Activated naive CD4-positive, alpha-beta T cell treated with anti-CD3 and anti-CD28 coated beads, Interleukin-2, amount 50 U/mL, for 24 hours (primary cell): ENCODE data around the gene OXCT2.

ENCODE experiments used
- H3K27ac Mint-ChIP-seq: one replicate; pipeline ENCODE4 v1.8.0; 2021; ENCODE audit warnings: mild to moderate bottlenecking, mixed read lengths
- H3K27me3 Mint-ChIP-seq: one replicate; pipeline ENCODE4 v1.8.0; 2021; ENCODE audit warnings: mixed read lengths
- H3K36me3 Mint-ChIP-seq: one replicate; pipeline ENCODE4 v1.8.0; 2021; ENCODE audit warnings: mixed read lengths
- H3K4me1 Mint-ChIP-seq: one replicate; pipeline ENCODE4 v1.8.0; 2021; ENCODE audit warnings: mixed read lengths
- H3K4me3 Mint-ChIP-seq: one replicate; pipeline ENCODE4 v1.8.0; 2021; ENCODE audit warnings: mild to moderate bottlenecking, mixed read lengths
- H3K9me3 Mint-ChIP-seq: one replicate; pipeline ENCODE4 v1.8.0; 2021; ENCODE audit warnings: mixed read lengths

The OXCT2 gene

GRCh38 chr1:39732730-39733129, 38.4 kb downstream of the OXCT2 start:
- H3K9me3 Mint-ChIP-seq, result no peaks in the 10 kb centered on the region
- peaks cover 13% of the 10 kb centered on the region for H3K4me1 Mint-ChIP-seq
- no peak overlapping the region for H3K4me3 Mint-ChIP-seq
- no peaks in the 10 kb centered on the region for H3K36me3 Mint-ChIP-seq
- no peak overlapping the region for H3K27ac Mint-ChIP-seq
- peaks cover 36% of the 10 kb centered on the region for H3K27me3 Mint-ChIP-seq

- Mint-ChIP-seq H3K27me3 (peaks cover 40% of the 10 kb centered on the region), H3K27ac (no peak overlapping the region), H3K36me3 (no peaks in the 10 kb centered on the region), H3K4me3 (no peak overlapping the region), H3K9me3 (no peaks in the 10 kb centered on the region), H3K4me1 (peaks cover 8% of the 10 kb centered on the region)
These were observed 41.3 kb downstream of the OXCT2 start for GRCh38 chr1:39729842-39730241.

- Mint-ChIP-seq H3K4me1 (peaks cover 8% of the 10 kb centered on the region), H3K27me3 (peaks cover 42% of the 10 kb centered on the region), H3K27ac (no peak overlapping the region), H3K36me3 (no peaks in the 10 kb centered on the region), H3K9me3 (no peaks in the 10 kb centered on the region), H3K4me3 (no peak overlapping the region)
These were observed 42.1 kb downstream of the OXCT2 start for GRCh38 chr1:39729030-39729429.

GRCh38 chr1:39727932-39728317, 43.2 kb downstream of the OXCT2 start:
- H3K9me3 Mint-ChIP-seq, result no peaks in the 10 kb centered on the region
- peaks cover 8% of the 10 kb centered on the region for H3K4me1 Mint-ChIP-seq
- H3K36me3 Mint-ChIP-seq, result no peaks in the 10 kb centered on the region
- H3K4me3 Mint-ChIP-seq, result no peak overlapping the region
- H3K27ac Mint-ChIP-seq, result peak overlapping the region; percentile 30
- H3K27me3 Mint-ChIP-seq, result peaks cover 39% of the 10 kb centered on the region

GRCh38 chr1:39727221-39727931, 43.8 kb downstream of the OXCT2 start:
- no peak overlapping the region for H3K27ac Mint-ChIP-seq
- no peaks in the 10 kb centered on the region for H3K9me3 Mint-ChIP-seq
- H3K4me3 Mint-ChIP-seq, result no peak overlapping the region
- peaks cover 8% of the 10 kb centered on the region for H3K4me1 Mint-ChIP-seq
- peaks cover 39% of the 10 kb centered on the region for H3K27me3 Mint-ChIP-seq
- no peaks in the 10 kb centered on the region for H3K36me3 Mint-ChIP-seq

GRCh38 chr1:39726600-39726999, 44.5 kb downstream of the OXCT2 start:
- Mint-ChIP-seq H3K36me3 (no peaks in the 10 kb centered on the region), H3K4me3 (no peak overlapping the region), H3K27me3 (peaks cover 38% of the 10 kb centered on the region), H3K9me3 (no peaks in the 10 kb centered on the region), H3K27ac (no peak overlapping the region), H3K4me1 (peaks cover 8% of the 10 kb centered on the region)

- no peak overlapping the region for H3K27ac Mint-ChIP-seq
- peaks cover 13% of the 10 kb centered on the region for H3K27me3 Mint-ChIP-seq
- H3K36me3 Mint-ChIP-seq, result no peaks in the 10 kb centered on the region
- no peaks in the 10 kb centered on the region for H3K9me3 Mint-ChIP-seq
- no peak overlapping the region for H3K4me3 Mint-ChIP-seq
- H3K4me1 Mint-ChIP-seq, result peaks cover 3% of the 10 kb centered on the region
These were observed 48.7 kb downstream of the OXCT2 start for GRCh38 chr1:39722495-39722894.

GRCh38 chr1:39721664-39722063, 49.5 kb downstream of the OXCT2 start:
- H3K4me3 Mint-ChIP-seq, result no peak overlapping the region
- no peak overlapping the region for H3K27ac Mint-ChIP-seq
- no peaks in the 10 kb centered on the region for H3K4me1 Mint-ChIP-seq
- peaks cover 11% of the 10 kb centered on the region for H3K27me3 Mint-ChIP-seq
- no peaks in the 10 kb centered on the region for H3K36me3 Mint-ChIP-seq
- H3K9me3 Mint-ChIP-seq, result no peaks in the 10 kb centered on the region

GRCh38 chr1:39720094-39720999, 50.8 kb downstream of the OXCT2 start:
- Mint-ChIP-seq H3K36me3 (no peaks in the 10 kb centered on the region), H3K27me3 (peaks cover 15% of the 10 kb centered on the region), H3K4me3 (no peak overlapping the region), H3K27ac (no peak overlapping the region), H3K4me1 (no peaks in the 10 kb centered on the region), H3K9me3 (no peaks in the 10 kb centered on the region)
